GM21737 (cell line): ENCODE results near the gene RPP14.
"Not testable (repeated sequence)": the region's sequence is repeated elsewhere in the genome, so short reads cannot be mapped to it uniquely, and the experiment has no call there.

Experiments used
- ATAC-seq: cut with Tn5 transposase; IDR thresholded peaks from one replicate; pipeline ENCODE4 v1.9.1; 2021; ENCODE audit warnings: mild to moderate bottlenecking, moderate library complexity; ENCODE audit not compliant: unreplicated experiment

Gene RPP14

GRCh38 chr3:58305882-58306711, at the start of gene RPP14, which contains the start of gene HTD2:
RPP14 (plus strand) TSS chr3:58306245; CDS start chr3:58310330, 4,085 bp downstream.
HTD2 (plus strand) TSS chr3:58306520; CDS start chr3:58317614, 11,094 bp downstream.
- ATAC-seq, result peak; percentile 83

GRCh38 chr3:58256511-58256910, 49.5 kb upstream of the RPP14 start:
- ATAC-seq, result no peak

GRCh38 chr3:58258392-58259055, 47.5 kb upstream of the RPP14 start:
- ATAC-seq, result no peak

- ATAC-seq, result no peak
These were observed 45.7 kb upstream of the RPP14 start for GRCh38 chr3:58260261-58260731.

- no peak for ATAC-seq
These were observed 45.3 kb upstream of the RPP14 start for GRCh38 chr3:58260733-58261132.

GRCh38 chr3:58261954-58262666, 43.9 kb upstream of the RPP14 start:
- no peak for ATAC-seq

- no peak for ATAC-seq
These were observed 39.5 kb upstream of the RPP14 start for GRCh38 chr3:58266577-58266976.

- ATAC-seq, result not testable (repeated sequence)
These were observed 38.5 kb upstream of the RPP14 start for GRCh38 chr3:58267543-58267942.

GRCh38 chr3:58269356-58269755, 36.7 kb upstream of the RPP14 start:
- no peak for ATAC-seq

- ATAC-seq, result no peak
These were observed 35.6 kb upstream of the RPP14 start for GRCh38 chr3:58270485-58270884.

- ATAC-seq, result no peak
These were observed 34.0 kb upstream of the RPP14 start for GRCh38 chr3:58271901-58272501.

GRCh38 chr3:58272891-58273290, 33.2 kb upstream of the RPP14 start:
- ATAC-seq, result no peak

GRCh38 chr3:58273362-58273761, 32.7 kb upstream of the RPP14 start:
- ATAC-seq, result not testable (repeated sequence)

GRCh38 chr3:58274027-58274614, 31.9 kb upstream of the RPP14 start:
- no peak for ATAC-seq

- ATAC-seq, result no peak
These were observed 25.0 kb upstream of the RPP14 start for GRCh38 chr3:58281069-58281468.

- no peak for ATAC-seq
These were observed 20.7 kb upstream of the RPP14 start for GRCh38 chr3:58285334-58285733.

- no peak for ATAC-seq
These were observed 18.7 kb upstream of the RPP14 start for GRCh38 chr3:58287354-58287753.

GRCh38 chr3:58288011-58288728, 17.9 kb upstream of the RPP14 start:
- no peak for ATAC-seq

- ATAC-seq, result not testable (repeated sequence)
These were observed 17.0 kb upstream of the RPP14 start for GRCh38 chr3:58288964-58289613.
